PFSK-1 (cell line): Measurements from ENCODE around the gene TLR9.

Experiments used
- POLR2AphosphoS5 ChIP-seq: IDR thresholded peaks from 2 replicates; pipeline ENCODE4 v1.6.1; 2012; ENCODE audit warnings: low read depth, mild to moderate bottlenecking, control low read depth, low read length, moderate library complexity
- TF ChIP-seq, protein P1 (sequence below), 2 experiments: IDR thresholded peaks; 2 replicates each; pipeline versions ENCODE4 v1.6.1 to v1.8.0; 2011 to 2012; ENCODE audit warnings: low read depth in 2 of 2, low read length in 2 of 2, control low read depth in 1 of 2, inconsistent platforms in 1 of 2, mild to moderate bottlenecking in 1 of 2, moderate library complexity in 1 of 2; ENCODE audit not compliant: insufficient read depth in 1 of 2

DNA sequence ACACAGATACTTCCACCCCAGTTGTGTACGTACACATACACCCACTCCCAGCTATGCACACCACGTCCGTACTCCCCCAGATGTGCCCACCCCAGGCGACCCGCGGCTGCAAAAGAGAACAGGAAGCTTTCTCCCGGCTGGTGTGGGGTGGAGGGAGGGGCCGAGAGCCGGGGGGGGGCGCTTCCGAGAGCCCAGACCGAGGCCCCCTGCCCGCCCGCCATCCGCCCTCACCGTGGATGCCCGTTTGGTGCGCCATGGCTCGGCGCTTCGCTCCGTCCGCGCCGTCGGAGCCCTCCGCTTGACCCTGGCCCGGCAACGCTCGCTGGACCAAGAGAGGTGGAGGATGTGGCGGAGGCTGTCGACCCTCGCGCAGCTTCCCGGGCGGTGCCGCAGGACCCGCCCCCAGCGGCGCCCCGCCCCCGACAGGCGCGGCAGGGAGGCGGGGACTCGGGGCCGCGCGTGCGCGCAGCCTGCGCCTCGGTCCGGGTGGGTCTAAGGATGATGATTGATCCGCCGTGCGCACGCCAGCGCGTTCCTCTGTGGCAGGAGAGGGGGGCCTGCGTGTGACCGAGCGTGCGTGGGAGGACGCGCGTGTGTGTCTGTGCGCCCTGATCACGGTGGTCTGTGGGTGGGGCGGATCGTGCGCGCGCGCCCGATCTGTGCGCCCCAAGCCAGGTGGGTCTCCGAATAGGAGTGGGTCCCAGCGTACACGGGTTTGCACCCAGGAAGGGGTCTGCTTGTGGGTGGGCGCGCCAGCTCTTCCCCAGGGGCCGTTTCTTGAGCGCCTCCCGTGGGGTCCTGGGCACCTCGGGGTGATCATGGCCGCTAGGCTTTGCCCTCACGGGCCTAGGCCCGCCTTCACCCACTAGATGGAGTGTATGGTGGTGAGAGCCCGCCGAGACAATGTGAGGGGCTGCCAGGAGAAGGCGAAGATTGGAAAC is 13.6 kb upstream of the TLR9 start, which contains the start of gene TWF2:
- TF ChIP-seq, protein P1, sequence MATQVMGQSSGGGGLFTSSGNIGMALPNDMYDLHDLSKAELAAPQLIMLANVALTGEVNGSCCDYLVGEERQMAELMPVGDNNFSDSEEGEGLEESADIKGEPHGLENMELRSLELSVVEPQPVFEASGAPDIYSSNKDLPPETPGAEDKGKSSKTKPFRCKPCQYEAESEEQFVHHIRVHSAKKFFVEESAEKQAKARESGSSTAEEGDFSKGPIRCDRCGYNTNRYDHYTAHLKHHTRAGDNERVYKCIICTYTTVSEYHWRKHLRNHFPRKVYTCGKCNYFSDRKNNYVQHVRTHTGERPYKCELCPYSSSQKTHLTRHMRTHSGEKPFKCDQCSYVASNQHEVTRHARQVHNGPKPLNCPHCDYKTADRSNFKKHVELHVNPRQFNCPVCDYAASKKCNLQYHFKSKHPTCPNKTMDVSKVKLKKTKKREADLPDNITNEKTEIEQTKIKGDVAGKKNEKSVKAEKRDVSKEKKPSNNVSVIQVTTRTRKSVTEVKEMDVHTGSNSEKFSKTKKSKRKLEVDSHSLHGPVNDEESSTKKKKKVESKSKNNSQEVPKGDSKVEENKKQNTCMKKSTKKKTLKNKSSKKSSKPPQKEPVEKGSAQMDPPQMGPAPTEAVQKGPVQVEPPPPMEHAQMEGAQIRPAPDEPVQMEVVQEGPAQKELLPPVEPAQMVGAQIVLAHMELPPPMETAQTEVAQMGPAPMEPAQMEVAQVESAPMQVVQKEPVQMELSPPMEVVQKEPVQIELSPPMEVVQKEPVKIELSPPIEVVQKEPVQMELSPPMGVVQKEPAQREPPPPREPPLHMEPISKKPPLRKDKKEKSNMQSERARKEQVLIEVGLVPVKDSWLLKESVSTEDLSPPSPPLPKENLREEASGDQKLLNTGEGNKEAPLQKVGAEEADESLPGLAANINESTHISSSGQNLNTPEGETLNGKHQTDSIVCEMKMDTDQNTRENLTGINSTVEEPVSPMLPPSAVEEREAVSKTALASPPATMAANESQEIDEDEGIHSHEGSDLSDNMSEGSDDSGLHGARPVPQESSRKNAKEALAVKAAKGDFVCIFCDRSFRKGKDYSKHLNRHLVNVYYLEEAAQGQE (IDR thresholded peaks at IDR 0.05; ENCODE audit: insufficient read depth in 1 of 2, low read depth in 2 of 2, low read length in 2 of 2), result no peak
- TF ChIP-seq POLR2AphosphoS5, result peak; percentile 72
